GM19193 (cell line): Measurements from ENCODE around the gene SLC25A14.
A peak's percentile ranks its signal among the peaks of the same experiment; 100 is the strongest.

Source experiments
- POLR2A ChIP-seq: IDR thresholded peaks from 4 replicates; pipeline ENCODE4 v1.6.1; 2011; ENCODE audit not compliant: insufficient read depth, insufficient read length; ENCODE audit errors: extremely low read depth

Gene SLC25A14, protein sequence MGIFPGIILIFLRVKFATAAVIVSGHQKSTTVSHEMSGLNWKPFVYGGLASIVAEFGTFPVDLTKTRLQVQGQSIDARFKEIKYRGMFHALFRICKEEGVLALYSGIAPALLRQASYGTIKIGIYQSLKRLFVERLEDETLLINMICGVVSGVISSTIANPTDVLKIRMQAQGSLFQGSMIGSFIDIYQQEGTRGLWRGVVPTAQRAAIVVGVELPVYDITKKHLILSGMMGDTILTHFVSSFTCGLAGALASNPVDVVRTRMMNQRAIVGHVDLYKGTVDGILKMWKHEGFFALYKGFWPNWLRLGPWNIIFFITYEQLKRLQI

DNA sequence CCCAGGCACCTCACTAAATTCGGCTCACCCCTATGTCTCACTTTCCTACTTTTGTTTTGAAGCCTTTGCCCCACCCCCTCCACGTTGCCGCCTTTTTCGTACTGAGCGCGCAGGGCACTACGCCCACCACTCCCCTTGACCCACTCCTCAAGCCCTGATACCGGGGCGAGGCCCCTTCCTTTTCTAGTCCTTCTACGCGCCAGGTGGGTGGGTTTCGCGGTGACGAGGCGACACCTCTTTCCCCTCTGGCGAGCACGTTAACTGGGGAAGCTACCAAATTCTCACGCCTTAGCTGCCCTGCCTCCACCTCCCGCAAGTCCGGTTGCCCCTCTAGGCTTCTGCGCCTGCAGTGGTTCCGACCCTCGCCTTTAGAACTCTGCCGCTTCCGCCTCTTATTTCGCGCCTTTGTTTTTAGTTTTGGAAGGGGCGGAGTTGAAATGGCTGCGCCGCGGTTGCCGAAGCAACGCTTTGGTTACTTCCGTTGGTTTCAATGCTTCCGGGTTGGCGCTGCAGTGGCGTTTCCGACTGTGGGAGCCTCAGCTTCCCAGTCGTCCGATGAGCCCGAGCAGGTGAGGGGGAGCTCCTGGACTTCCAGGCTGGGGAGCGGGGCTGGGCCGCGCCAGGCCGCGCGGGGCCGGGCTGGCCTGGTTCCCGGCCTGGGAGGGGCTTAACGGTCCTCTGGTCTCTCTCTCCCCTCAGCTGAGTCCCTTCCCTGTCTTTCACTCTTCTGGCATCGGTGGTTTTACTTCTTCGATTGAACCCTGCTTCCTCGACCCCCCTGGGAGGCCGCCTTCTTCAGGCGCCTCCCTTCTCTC, at the start of gene SLC25A14:
Gene SLC25A14 (plus strand): TSS at position 512 of the 815 bp plus-strand sequence. CDS start 360 bp downstream, outside the sequence.
- TF ChIP-seq POLR2A: peak; percentile 57

DNA sequence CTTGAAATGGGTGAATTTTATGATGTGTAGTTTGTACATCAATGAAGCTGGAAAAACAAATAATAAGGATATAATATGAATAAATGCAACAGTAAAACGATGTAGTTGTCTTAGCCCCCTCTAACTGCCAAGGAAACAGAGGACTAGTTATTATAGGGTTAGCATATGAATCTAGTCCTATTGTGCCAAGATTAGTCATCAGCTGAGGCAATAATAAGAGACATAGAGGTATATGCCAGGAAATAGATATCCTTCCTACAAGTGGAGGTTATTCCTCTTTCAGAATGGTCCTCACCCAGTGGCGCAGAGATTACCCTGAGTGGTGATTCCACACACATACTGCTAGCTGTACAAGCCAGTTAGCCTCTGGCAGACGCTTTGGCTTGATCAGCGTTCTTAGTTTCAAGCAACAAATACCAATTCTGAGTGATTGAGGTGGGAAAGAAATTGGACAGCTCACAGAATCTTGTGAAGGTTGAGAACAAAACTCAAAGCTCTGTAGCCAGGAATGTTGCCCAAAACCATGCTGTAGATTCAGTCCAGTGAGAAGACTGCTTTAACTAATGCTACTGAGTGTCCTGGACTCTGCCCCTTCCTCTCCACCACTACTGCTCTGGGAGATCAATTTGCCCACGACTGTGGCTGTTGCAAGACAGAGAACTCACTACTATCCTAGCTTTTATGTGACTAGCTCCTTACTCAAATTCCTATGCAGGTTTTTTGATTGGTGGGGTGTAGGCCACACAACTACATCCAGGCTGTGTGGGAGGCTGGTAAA, 44.0 kb upstream of the SLC25A14 start:
- TF ChIP-seq POLR2A: no peak

DNA sequence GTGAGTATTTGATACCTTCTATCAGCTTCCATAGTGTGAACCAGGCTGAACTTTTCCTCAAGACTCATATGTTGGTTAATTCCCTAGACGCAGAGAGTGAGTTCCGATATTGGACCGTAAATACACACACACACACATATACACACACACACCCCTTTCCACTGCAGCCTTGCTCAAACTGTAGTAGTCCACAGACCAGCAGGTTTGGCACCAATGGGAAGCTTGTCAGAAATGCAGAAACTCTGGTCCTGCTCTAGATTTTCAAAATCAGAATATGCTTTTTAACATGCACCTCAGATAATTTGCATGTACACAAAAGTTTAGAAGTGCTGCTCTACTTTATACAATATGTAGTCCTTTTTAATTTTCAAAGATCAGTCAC, 43.4 kb upstream of the SLC25A14 start:
- no peak for TF ChIP-seq POLR2A

DNA sequence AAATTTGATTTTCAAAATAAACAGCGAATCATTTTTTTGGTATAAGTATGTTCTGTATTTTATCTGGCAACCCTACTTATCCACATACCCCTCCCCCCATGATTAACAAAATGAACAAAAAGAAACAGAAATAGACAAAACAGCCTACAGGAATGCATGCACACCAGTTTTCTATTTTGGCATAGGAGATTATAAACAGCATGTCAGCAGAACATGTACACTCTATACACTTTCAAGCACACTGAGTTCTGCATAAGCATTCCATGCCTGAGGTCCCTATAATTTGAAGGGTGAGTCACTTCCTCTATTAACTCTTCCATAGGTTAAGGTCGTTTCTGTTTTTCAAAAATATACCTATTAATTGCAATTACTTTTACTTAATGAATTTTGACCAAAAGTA, 43.0 kb upstream of the SLC25A14 start:
- no peak for TF ChIP-seq POLR2A

DNA sequence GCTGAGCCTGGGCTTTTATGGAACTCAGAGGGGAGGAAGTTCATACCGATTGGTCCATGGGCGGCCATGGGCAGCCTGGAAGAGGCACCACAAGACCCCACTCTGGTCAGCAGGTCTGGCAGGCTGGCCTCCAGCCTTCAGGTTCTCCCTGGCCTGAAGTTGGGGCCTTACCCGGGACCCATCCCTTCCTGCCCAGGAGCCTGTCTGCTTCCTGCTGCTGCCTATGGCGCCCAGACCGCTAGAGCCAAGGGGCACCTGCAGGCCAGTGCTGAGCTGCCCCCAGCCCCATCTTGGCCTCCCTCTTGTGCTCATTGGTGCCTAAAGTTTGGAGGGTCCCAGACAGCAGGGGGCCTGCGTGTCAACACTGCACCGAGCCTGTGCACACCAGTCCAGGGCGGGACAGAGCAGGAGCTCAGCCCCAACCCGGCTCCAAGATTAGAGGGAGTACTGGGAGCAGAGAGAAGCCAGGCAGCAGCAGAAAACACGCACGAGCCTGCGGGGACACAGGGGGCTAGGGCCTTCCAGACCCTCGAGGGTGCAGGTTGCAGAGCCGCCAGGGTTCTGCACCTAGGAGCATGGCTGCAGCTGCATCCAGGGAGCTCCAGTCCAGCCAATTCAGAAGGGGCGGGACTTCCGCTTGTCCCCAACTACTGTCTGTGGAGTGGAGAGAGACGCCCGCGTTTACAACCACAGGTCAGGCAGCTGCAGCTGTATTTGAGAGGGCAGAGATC, 40.3 kb upstream of the SLC25A14 start:
- TF ChIP-seq POLR2A: no peak

DNA sequence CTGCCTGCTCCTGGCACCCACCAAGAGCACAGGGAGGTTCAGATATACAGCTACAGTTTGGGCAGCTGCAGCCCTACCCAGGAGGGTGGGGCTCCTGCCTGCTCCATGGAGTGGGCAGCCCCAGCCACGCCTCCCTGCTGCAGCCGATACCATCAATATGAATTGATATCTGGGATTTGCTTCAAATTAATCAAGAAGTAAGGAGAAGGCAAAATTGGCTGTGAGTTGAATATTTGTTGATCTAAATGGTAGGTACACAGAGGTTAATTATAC, 39.8 kb upstream of the SLC25A14 start:
- no peak for TF ChIP-seq POLR2A

DNA sequence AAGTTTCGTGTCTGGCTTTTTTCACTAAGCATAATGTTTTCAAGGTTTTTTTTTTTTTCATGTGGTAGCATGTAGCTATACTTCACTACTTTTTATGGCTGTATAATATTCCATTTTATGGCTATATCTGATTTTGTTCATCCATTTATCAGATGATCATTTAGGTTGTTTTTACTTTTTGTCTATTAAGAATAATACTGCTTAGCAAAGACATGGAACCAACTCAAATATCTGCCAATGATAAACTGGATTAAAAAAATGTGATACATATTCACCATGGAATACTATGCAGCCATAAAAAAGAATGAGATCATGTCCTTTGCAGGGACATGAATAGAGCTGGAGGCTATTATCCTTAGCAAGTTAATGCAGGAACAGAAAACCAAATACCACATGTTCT, 38.3 kb upstream of the SLC25A14 start:
- no peak for TF ChIP-seq POLR2A

DNA sequence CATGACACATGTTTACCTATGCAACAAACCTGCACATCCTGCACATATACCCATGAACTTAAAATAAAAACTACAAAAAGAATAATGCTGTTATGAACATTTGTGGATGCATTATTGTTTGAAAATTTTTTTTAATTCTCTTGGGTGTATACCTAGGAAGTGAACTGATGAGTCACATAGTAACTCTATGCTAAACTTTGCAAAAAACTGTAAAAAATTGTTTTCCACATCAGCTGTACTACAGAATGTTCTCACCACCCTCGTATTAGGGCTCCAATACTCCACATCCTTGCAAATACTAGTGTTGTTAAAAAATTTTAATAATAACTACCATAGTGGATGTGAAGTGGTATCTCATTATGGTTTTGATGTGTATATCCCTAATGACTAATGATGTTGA, 37.7 kb upstream of the SLC25A14 start:
- TF ChIP-seq POLR2A: no peak

DNA sequence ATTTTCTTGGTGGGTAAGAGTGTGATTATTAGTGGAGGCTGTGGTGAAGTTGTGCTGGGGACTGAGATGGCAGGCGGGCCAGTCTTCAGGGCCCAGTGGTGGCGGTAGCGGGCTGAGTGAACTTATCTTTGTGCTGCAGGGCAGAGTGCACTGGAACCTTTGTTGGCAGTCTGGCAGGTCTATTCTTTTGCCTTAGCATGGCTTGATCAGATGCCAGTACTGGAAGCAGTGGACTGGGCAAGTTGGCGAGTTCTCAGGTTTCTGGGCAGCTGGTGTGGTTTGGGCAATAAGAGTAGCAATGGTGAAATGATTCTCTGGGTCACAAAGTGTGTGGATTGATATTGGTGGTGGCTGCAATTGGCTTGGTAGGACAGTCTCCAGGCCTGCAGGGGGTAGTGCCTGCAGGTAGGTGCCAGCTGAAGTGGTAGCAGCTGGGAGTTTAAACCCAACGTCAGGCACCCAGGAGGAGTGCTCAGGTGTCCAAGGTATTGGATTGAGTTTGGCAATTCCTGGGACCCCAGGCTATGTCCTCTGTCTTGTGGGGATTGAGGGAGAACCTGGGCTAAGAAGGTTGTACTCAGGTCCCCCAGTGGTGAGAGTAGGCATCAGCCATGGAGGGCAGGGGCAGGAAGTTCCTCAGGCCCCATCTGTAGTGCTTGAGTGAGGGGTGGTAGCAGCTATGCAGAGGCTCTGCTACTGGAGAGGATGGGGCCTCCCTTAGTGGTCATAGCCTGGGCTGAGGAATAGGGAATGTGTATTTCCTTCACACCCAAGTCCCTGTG, 34.9 kb upstream of the SLC25A14 start:
- TF ChIP-seq POLR2A: no peak

DNA sequence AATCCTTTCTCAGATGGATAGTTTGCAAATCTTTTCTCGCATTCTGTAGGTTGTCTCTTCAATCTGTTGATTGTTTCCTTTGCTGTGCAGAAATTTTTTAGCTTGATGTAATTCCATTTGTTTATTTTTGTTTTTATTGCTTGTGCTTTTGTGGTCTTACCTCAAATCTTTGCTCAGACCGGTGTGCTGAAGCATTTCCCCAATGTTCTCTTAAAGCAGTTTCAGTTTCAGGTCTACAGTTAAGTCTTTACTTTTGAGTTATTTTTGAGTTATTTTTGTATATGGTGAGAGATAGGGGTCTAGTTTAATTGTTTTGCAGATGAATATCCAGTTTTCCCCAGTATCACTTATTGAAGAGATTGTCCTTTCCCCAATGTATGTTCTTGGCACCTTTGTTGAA, 18.2 kb upstream of the SLC25A14 start:
- no peak for TF ChIP-seq POLR2A

DNA sequence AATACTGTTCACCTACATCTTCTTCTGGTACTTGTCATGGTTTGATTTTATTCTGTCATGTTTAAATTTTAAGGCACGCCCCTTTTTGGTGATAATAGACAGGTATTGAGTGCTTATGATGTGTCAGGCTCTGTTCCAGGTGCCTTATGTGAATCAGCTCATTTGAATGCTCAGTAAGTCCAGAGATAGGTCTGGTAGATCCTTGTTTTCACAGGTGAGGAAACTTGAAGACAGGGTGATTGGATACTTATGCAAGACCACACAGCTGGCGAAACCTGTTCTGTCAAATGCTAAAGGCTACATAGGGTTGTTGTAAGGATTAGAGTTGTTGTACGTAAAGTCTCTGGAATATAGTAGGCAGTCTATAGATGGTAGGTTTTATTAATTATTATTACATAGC, 9.6 kb upstream of the SLC25A14 start:
- no peak for TF ChIP-seq POLR2A

DNA sequence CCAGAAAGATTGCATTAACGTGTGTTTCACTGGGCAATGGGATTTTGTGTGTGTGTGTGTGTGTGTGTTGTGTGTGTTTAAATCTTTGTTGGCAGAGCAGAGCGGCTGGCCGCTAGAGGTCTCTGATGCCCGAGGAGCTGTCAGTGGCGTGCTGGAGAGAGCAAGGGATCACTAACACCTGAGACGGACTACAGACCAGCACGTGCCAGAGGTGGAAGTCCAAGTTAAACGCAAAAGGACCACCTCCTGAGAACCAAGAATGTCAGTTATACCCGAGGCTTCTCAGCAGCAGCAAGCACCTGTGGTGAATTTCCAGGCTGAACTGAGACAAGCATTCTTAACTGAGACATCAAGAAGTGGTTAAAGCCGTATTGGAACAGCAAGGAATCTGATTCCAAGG, 9.0 kb upstream of the SLC25A14 start:
- no peak for TF ChIP-seq POLR2A

DNA sequence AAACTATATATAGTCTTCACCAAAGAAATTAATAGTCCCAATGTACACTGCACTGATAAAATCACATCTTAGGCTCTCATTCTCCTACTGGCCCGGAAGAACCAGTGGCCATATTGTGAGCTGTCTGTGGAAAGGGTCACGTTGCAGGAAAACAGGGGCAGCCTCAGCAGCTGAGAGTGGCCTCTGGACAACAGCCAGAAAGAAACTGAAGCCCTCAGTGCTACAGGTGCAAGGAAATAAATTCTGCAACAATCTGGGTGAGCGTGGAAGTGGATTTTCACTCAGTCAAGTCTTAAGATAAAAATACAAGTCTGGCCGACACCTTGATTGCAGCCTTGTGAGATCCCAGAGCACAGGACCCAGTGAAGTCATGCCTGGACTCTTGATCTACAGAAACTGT, 3.2 kb upstream of the SLC25A14 start:
- no peak for TF ChIP-seq POLR2A

DNA sequence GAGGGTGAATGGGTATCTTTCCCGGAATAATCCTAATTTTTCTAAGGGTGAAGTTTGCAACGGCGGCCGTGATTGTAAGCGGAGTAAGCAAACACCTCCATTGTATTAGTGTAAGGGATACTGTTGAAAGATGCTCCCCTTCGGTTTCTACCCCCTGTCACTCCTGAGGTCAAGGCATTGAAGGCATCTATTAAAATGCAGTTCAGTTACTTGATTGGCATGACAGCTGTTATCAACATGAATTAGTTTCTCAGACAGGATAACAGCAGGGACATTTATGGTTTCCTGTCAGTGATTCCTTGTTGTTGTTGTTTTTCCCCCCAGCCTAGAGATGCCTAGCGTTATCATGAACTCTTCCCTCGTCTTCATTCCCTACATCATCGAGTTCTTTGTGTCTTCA, 552 bp downstream of the SLC25A14 start:
- TF ChIP-seq POLR2A: no peak
